Left lung (tissue), 10 donors: ENCODE data around the gene EVI2B. TPM values are rescaled to one million over a fixed set of nuclear protein-coding genes. Genes with fewer than 3 reads are reported as not detected.
A peak's percentile ranks its signal among the peaks of the same experiment; 100 is the strongest.
"Not testable (repeated sequence)": the region's sequence is repeated elsewhere in the genome, so short reads cannot be mapped to it uniquely, and the experiment has no call there.

ENCODE experiments used
- ATAC-seq: fragments of 200-7000 bp; cut with Tn5 transposase; one replicate; pipeline ENCODE4 v1.9.1; 2020; ENCODE audit warnings: moderate library complexity
- DNase-seq, 4 donors: peaks; one replicate each; pipeline ENCODE4 v3.0.0-alpha.2; 2013 to 2020
- H3K27ac ChIP-seq, 2 donors: fragments of 200-600 bp; sonication (generic) in 1 of 2; one replicate each; pipeline versions ENCODE4 v1.5.0 to v1.8.0; 2020 to 2021
- H3K27me3 ChIP-seq, 2 donors: fragments of 200-600 bp; sonication (generic) in 1 of 2; one replicate each; pipeline versions ENCODE4 v1.5.0 to v1.8.0; 2020 to 2021
- H3K36me3 ChIP-seq, 2 donors: fragments of 200-600 bp; sonication (generic) in 1 of 2; one replicate each; pipeline versions ENCODE4 v1.5.0 to v1.8.0; 2020 to 2021
- H3K4me1 ChIP-seq, 2 donors: fragments of 200-600 bp; one replicate each; pipeline ENCODE4 v1.8.0; 2021
- H3K4me3 ChIP-seq, 2 donors: fragments of 200-600 bp; sonication (generic) in 1 of 2; one replicate each; pipeline versions ENCODE4 v1.5.0 to v1.8.0; 2020 to 2021; ENCODE audit warnings: mild to moderate bottlenecking in 1 of 2
- H3K9me3 ChIP-seq, 2 donors: fragments of 200-600 bp; sonication (generic) in 1 of 2; one replicate each; pipeline versions ENCODE4 v1.5.0 to v1.8.0; 2020 to 2021
- intact Hi-C, 2 donors: fragments of 100-400 bp; cut with DNase I; formaldehyde crosslinking; loops; one replicate each; pipeline versions ENCODE4 v1.11.2 to v1.14.2; 2022
- polyA plus RNA-seq, 6 donors: library from polyadenylated mRNA; unstranded; fragments of 120-200 nt; gene quantifications; one replicate each; pipeline ENCODE4 v1.2.1, GENCODE V29; 2013; ENCODE audit not compliant: insufficient read length in 6 of 6
- total RNA-seq, 2 donors: library from RNA; stranded (reverse); fragmentation: NEBNext Ultra II Directional; extraction: Animal tissue kit (Norgen Biotek cat#: 25700); gene quantifications; one replicate each; pipeline ENCODE4 v1.2.1, GENCODE V29; 2021
- TF ChIP-seq, protein P1 (sequence below), 2 donors: fragments of 200-600 bp; sonication (generic) in 1 of 2; IDR thresholded peaks; one replicate each; pipeline versions ENCODE4 v1.5.0 to v1.8.0; 2021; ENCODE audit warnings: antibody characterized with exemption in 2 of 2
- donor health status: DM: no; HTN: yes; CAD: no.
- donor health status: DM: no; HTN: no; CAD: no.

EVI2B gene
- total and polyA plus RNA-seq, 8 donors: 2.2 to 80.4 (median 2.9) TPM

DNA sequence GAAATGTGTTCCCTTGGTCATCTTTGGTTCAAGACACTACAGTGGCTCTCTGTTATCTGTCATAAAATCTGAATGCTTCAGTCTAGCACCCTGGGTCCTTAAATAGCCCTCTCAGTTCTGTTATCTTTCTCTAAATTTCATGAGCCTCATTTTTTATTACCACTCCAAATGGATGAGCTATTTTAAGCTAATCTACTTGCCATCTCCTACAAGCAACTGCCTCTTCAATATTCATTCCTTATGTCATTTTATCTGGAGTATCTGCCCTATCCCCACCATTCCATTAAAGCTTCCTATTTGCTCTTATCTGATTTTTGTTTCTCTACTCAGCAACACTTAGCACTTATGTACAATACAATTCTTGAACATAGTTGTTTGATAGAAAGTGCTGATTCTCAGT, 35.6 kb upstream of the EVI2B start:
- Histone ChIP-seq H3K4me3 (no peak overlapping the region), H3K27ac (no peak overlapping the region), H3K27me3 (no peaks in the 10 kb centered on the region), H3K9me3 (no peaks in the 10 kb centered on the region), H3K4me1 (no peaks in the 10 kb centered on the region), H3K36me3 (peaks cover 0 to 53% of the 10 kb centered on the region in 2 donors)
- ATAC-seq (no peak), DNase-seq (no peak)
- TF ChIP-seq, protein P1, sequence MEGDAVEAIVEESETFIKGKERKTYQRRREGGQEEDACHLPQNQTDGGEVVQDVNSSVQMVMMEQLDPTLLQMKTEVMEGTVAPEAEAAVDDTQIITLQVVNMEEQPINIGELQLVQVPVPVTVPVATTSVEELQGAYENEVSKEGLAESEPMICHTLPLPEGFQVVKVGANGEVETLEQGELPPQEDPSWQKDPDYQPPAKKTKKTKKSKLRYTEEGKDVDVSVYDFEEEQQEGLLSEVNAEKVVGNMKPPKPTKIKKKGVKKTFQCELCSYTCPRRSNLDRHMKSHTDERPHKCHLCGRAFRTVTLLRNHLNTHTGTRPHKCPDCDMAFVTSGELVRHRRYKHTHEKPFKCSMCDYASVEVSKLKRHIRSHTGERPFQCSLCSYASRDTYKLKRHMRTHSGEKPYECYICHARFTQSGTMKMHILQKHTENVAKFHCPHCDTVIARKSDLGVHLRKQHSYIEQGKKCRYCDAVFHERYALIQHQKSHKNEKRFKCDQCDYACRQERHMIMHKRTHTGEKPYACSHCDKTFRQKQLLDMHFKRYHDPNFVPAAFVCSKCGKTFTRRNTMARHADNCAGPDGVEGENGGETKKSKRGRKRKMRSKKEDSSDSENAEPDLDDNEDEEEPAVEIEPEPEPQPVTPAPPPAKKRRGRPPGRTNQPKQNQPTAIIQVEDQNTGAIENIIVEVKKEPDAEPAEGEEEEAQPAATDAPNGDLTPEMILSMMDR (IDR thresholded peaks at IDR 0.05): no peak
- intact Hi-C loops: no loop called here

DNA sequence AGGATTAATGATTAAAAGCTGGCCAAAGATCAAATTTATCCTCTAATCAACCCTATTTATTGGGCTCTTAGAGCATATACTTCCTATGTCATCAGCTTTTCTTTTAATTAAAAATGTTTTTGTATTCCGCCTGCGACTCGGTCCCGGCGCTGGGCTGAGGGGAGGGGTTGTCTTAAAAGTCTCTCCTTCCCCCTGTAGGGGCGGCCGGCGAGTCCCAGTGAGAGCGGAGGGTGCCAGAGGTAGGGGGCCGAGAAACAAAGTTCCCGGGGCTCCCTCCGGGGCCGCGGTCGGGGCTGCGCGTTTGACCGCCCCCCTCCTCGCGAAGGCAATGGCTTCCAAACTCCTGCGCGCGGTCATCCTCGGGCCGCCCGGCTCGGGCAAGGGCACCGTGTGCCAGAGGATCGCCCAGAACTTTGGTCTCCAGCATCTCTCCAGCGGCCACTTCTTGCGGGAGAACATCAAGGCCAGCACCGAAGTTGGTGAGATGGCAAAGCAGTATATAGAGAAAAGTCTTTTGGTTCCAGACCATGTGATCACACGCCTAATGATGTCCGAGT, 31.4 kb upstream of the EVI2B start:
- H3K9me3 ChIP-seq, H3K27ac ChIP-seq, H3K4me3 ChIP-seq, intact Hi-C loops, DNase-seq, H3K4me1 ChIP-seq, H3K27me3 ChIP-seq, ATAC-seq: not testable (repeated sequence)
- peaks cover 0 to 39% of the 10 kb centered on the region in 2 donors for H3K36me3 ChIP-seq

DNA sequence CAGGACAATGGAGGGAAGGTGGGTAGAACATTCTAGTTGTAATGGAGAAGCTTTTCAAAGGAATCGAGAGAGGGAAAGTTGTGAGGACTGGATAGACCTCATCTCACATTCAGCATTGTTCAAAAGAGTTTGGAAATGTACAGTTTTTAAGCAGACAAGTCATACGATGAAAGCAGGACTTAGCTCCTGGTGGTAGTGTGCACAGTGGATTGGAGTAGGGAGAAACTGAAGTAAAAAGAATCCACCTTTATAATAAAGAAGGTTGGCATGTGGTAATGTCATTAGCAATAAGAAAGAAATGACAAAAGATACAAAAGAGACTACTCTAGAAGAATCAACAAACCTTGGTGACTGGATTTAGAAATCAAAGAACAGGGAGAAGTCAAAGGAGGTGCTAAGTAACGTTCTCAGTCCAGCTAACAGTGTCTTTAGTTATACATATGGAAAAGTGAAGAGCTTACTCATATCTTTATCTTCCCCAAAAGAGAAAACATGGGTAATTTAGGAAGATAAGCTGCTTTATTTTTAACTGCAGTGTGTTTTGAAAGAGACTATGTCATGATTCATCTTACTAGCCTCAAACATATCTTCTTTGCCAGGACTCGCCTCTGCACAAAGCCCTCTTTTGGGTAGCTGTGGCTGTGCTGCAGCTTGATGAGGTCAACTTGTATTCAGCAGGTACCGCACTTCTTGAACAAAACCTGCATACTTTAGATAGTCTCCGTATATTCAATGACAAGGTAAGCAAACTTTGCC, 26.2 kb upstream of the EVI2B start:
- no peak for DNase-seq
- ATAC-seq: peak; percentile 50
- no peaks in the 10 kb centered on the region for H3K9me3 ChIP-seq

DNA sequence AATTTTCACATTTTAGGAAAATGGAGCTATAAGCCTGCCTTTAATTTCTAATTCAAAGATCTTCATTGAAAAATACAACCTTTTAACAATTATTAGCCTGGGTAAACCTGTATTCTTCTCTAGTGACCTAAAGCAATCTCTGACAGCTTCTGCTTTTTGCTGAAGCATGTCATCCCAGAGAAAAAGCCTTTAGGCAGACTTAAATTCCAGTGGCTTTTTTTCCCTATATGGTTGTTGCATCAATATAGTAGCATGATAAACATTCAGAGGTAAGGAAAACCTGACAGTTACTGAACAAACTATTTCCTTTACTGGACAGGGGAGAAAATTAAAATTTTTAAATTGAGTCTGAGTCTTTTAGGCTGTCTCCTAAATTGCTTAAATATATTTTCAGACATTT, 15.4 kb upstream of the EVI2B start:
- Histone ChIP-seq H3K27me3 (no peaks in the 10 kb centered on the region), H3K36me3 (peaks cover 0 to 32% of the 10 kb centered on the region in 2 donors), H3K4me1 (no peaks in the 10 kb centered on the region), H3K27ac (no peak overlapping the region), H3K4me3 (no peak overlapping the region), H3K9me3 (no peaks in the 10 kb centered on the region)
- ATAC-seq: no peak
- TF ChIP-seq, protein P1 (IDR thresholded peaks at IDR 0.05): no peak
- DNase-seq: no peak
- intact Hi-C loops: loop anchor here in 1 of 2 donors (10.0 kb wide), 1 partner anchor 64 kb away; no protein-coding TSS in a partner anchor

More for the DNA sequence above, 26.2 kb upstream of the EVI2B start:
- H3K4me3 ChIP-seq: no peak overlapping the region
- H3K36me3 ChIP-seq: peaks cover 0 to 47% of the 10 kb centered on the region in 2 donors
- H3K27ac ChIP-seq: no peak overlapping the region
- intact Hi-C loops: no loop called here
- TF ChIP-seq, protein P1 (IDR thresholded peaks at IDR 0.05): no peak
- no peaks in the 10 kb centered on the region for H3K27me3 ChIP-seq
- no peaks in the 10 kb centered on the region for H3K4me1 ChIP-seq

DNA sequence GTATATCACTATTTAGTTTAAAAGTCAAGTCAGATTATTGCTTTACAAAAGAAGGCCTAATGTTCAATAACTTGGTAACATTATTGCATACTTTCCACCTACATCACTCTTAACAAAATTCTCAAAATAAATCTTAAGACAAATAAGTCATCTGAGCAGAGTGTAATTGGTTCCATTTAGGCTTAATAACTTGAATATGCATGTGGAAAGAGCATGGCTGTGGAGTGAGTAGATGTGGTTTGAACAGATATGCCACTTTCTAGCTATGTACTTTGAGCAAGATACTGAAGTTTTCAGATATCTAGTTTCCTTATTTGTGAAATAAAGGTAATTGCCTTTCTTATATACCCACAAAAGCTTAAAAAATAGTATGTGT, 14.3 kb upstream of the EVI2B start:
- no peak overlapping the region for H3K27ac ChIP-seq
- no peaks in the 10 kb centered on the region for H3K27me3 ChIP-seq
- DNase-seq (no peak), ATAC-seq (no peak)
- H3K4me3 ChIP-seq: no peak overlapping the region
- H3K36me3 ChIP-seq: peaks cover 0 to 32% of the 10 kb centered on the region in 2 donors
- TF ChIP-seq, protein P1 (IDR thresholded peaks at IDR 0.05): no peak
- intact Hi-C loops: loop anchor here in 1 of 2 donors (10.0 kb wide), 1 partner anchor 63 kb away; no protein-coding TSS in a partner anchor
- H3K4me1 ChIP-seq: peaks cover 0 to under 1% of the 10 kb centered on the region in 2 donors
- H3K9me3 ChIP-seq: no peaks in the 10 kb centered on the region
